ENCODE measurements around the gene SARNP. TPM values are rescaled to one million over a fixed set of nuclear protein-coding genes. Genes with fewer than 3 reads are reported as not detected.

SARNP gene
- polyA plus RNA-seq, 1 of the 3 experiments (the other 2 are of a cell fraction), result 65.8 TPM

- TF ChIP-seq SIN3A (IDR thresholded peaks at IDR 0.05; ENCODE audit: borderline replicate concordance, low read depth, low read length), result peak; percentile 70; the same call in 1 of the 2 replicates
- TF ChIP-seq RAD21 (IDR thresholded peaks at IDR 0.05; ENCODE audit: low read length), result peak; percentile 72
- peak; percentile 38; the same call in 1 of the 2 replicates for TF ChIP-seq MXI1 (IDR thresholded peaks at IDR 0.05; ENCODE audit: low read depth, low read length)
- TF ChIP-seq CTCF (IDR thresholded peaks at IDR 0.05), result peak; percentile 71
- peak; percentile 29; the same call in 1 of the 2 replicates for TF ChIP-seq RCOR1 (IDR thresholded peaks at IDR 0.05; ENCODE audit: low read length)
- no peak for TF ChIP-seq YY1 (IDR thresholded peaks at IDR 0.05; ENCODE audit: low read depth)
- peak; percentile 45; the same call in 1 of the 2 replicates for TF ChIP-seq JUND (IDR thresholded peaks at IDR 0.05)
- no peak for TF ChIP-seq GABPA (IDR thresholded peaks at IDR 0.05; ENCODE audit: low read depth)
Measured at GRCh38 chr12:55720894-55721444, 96.6 kb downstream of the SARNP start (continued).

GRCh38 chr12:55720071-55720564 is 97.4 kb downstream of the SARNP start, which contains the start of gene RDH5:
Gene RDH5, plus strand, starts transcription at chr12:55720393. Its CDS starts 792 bp downstream, at chr12:55721185.
- Histone ChIP-seq H2AFZ (ENCODE audit: low read depth) (no peak within 1 kb of the TSS), H3F3A (replicated peaks; ENCODE audit: insufficient read depth) (peaks cover 54% of the 10 kb centered on the region), H3K36me3 (replicated peaks in 1 of 2; ENCODE audit: control insufficient read depth in 1 of 2, insufficient read depth in 2 of 2, low read length in 1 of 2) (peaks cover 13 to 23% of the 10 kb centered on the region in 2 experiments), H3K9me2 (no peaks in the 10 kb centered on the region), H3K9ac (peak within 1 kb of the TSS; percentile 17; the same call in 1 of the 2 replicates), H3K4me2 (peak within 1 kb of the TSS; percentile 66), H4K20me1 (ENCODE audit: insufficient read depth) (peaks cover 20% of the 10 kb centered on the region), H3K27me3 (ENCODE audit: insufficient read depth) (no peaks in the 10 kb centered on the region), H3K79me2 (ENCODE audit: insufficient read depth) (peaks cover 15% of the 10 kb centered on the region; the same call in 1 of the 2 replicates), H3K4me1 (ENCODE audit: control insufficient read depth in 1 of 2, insufficient read depth in 2 of 2, low read depth in 1 of 2, low read length in 1 of 2) (peaks cover 29 to 41% of the 10 kb centered on the region in 2 experiments), H3K4me3 (ENCODE audit: low read depth in 2 of 2, low read length in 1 of 2) (no peak within 1 kb of the TSS), H3K9me3 (no peaks in the 10 kb centered on the region), H3K27ac (ENCODE audit: low read depth in 2 of 2, low read length in 1 of 2) (peak within 1 kb of the TSS; percentile 56 to 74)
- POLR2A ChIA-PET, result no interaction called here
- DNase-seq, result no peak
- WGBS (ENCODE audit: low lambda C conversion rate), result 81% methylated on average over 6 of the region's 6 CpGs
- CTCF ChIA-PET, result interaction anchor here (0.6 to 11.2 kb wide), 10 partner anchors 10 to 109 kb away, joined by 3 to 202 read pairs (median 5); partner anchors contain the start of genes CD63 and DNAJC14
- TF ChIP-seq FOXM1 (IDR thresholded peaks at IDR 0.05; ENCODE audit: low read depth) (no peak), YY1 (IDR thresholded peaks at IDR 0.05; ENCODE audit: low read depth) (no peak), GATA2 (CRISPR knock-in tag; IDR thresholded peaks at IDR 0.05) (no peak), SIN3A (IDR thresholded peaks at IDR 0.05; ENCODE audit: borderline replicate concordance, low read depth, low read length) (no peak), TAF1 (IDR thresholded peaks at IDR 0.05; ENCODE audit: borderline replicate concordance, low read depth, low read length) (no peak), MAX (IDR thresholded peaks at IDR 0.05; ENCODE audit: low read depth) (no peak; the same call in 1 of the 2 replicates), JUND (IDR thresholded peaks at IDR 0.05) (no peak), PBX3 (IDR thresholded peaks at IDR 0.05) (no peak), RFX5 (IDR thresholded peaks at IDR 0.05; ENCODE audit: low read length) (no peak), USF2 (IDR thresholded peaks at IDR 0.05; ENCODE audit: borderline replicate concordance, low read depth, low read length) (no peak)

All from SK-N-SH (cell line).